Daoy (cell line): ENCODE measurements around the gene ADAMTS7. TPM values are rescaled to one million over a fixed set of nuclear protein-coding genes. Genes with fewer than 3 reads are reported as not detected.
"Not testable (repeated sequence)": the region's sequence is repeated elsewhere in the genome, so short reads cannot be mapped to it uniquely, and the experiment has no call there.

Experiments used
- DNase-seq: peaks from one replicate; pipeline ENCODE4 v3.0.0-alpha.2; 2015; ENCODE audit warnings: low read depth
- total RNA-seq: library from RNA; depleted of rRNA; stranded (reverse); fragments of >200 nt; shearing (Covaris generic); gene quantifications from 2 replicates; pipeline ENCODE4 v1.2.3, GENCODE V29; 2014

ADAMTS7 gene
- total RNA-seq, 1 experiment from 2014 or later: 1.1 TPM

- DNase-seq: no peak
These were observed 20.3 kb upstream of the ADAMTS7 start for GRCh38 chr15:78831229-78832207.

GRCh38 chr15:78830514-78831228, 19.4 kb upstream of the ADAMTS7 start:
- no peak for DNase-seq

DNA sequence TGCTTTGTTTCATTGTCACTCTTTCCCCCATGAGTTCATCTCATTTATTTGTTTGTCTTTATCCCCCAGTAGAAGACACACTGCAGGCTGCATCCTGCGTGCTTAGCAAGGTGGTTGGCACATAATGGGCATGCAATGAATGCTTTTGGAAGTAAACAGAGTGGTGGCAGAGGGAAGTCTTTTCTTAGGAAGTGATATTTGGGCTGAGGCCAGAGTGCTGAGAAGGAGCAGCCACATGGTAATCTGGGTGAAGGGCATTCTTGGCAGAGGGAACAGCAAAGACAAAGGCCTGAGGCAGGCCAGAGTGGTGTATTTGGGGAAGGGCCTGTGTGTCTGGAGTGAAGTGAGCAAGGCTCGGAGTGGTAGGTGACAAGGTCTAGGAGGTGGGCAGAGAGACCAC, 17.7 kb upstream of the ADAMTS7 start:
- no peak for DNase-seq

GRCh38 chr15:78822514-78822913, 11.2 kb upstream of the ADAMTS7 start:
- DNase-seq: no peak

- DNase-seq: no peak
These were observed 540 bp upstream of the ADAMTS7 start for GRCh38 chr15:78811825-78812183.

DNA sequence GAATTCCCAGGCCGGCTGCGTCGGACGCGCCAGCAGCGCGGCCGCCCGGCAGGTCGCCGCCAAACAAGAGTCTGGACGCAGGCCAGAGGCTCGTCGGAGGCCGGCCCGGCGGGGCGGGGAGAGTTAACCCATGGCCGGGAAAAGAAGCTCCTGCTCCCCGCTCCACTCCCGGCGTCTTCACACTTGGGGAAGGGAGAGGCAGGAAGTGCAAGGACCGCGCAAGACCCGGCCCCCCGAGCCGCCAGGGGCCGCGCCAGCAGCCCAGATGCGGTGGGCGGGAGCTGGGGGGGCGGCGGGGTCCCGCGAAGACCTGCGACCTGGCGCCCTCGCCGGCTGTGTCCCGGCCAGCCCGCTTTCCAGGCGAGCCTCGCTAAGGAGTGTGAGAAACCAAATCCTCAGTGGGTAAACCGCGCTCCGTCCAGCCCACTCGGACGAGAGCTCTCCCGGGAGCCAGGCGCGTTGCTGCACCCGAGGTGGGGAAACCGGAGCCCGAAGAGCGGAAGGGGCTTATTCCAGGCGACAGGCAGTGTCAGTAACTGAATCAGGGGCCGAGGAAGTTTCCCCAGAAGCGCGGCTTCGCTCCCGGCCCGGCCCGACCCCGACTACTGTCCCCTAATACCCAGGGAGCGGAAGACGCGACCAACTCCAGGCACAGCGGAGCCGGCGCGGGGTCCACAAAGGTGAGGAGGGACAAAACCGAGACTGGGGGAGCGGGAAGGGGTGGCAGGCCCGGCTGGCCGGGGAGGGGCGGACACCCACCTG, 721 bp downstream of the ADAMTS7 start:
- DNase-seq: peak; percentile 41

GRCh38 chr15:78810003-78810361, 1.3 kb downstream of the ADAMTS7 start:
- DNase-seq: no peak

- DNase-seq: no peak
These were observed 2.7 kb downstream of the ADAMTS7 start for GRCh38 chr15:78808550-78808949.

DNA sequence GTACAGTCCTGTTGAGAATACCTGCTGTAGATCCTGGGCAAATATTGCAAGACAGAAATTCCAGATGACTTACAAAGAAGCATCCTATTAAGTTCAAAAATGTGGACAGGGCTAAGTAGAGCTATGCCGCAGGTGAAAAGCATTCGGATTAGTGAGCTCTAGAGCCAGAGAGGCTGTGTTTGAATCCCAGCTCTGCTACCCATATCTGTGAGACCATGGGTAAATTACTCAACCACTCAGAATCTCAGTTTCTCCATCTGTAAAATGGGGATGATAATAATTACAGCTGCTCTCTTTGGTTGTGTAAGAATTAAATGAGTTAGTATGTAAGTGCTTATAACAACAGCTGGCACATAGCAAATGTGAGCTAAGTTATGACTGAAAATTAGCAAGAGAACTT, 3.9 kb downstream of the ADAMTS7 start:
- DNase-seq: no peak

GRCh38 chr15:78804391-78804792, 6.9 kb downstream of the ADAMTS7 start:
- no peak for DNase-seq

DNA sequence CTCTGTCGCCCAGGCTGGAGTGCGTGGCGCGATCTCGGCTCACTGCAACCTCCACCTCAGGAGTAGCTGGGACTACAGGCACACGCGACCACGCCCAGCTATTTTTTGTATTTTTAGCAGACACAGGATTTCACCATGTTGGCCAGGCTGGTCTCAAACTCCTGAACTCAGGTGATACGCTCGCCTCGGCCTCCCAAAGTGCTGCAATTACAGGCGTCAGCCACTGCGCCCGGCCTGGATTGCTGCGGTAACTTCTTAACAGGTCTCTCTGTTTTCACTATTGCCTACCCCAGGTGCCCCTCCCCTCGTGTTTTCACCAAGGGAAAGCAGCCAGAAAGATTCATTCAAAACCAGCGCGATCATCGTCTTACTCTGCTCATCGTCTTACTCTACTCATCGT, 10.5 kb downstream of the ADAMTS7 start:
- DNase-seq: no peak

- no peak for DNase-seq
These were observed 11.1 kb downstream of the ADAMTS7 start for GRCh38 chr15:78800189-78800588.

GRCh38 chr15:78799102-78799501, 12.2 kb downstream of the ADAMTS7 start:
- not testable (repeated sequence) for DNase-seq

DNA sequence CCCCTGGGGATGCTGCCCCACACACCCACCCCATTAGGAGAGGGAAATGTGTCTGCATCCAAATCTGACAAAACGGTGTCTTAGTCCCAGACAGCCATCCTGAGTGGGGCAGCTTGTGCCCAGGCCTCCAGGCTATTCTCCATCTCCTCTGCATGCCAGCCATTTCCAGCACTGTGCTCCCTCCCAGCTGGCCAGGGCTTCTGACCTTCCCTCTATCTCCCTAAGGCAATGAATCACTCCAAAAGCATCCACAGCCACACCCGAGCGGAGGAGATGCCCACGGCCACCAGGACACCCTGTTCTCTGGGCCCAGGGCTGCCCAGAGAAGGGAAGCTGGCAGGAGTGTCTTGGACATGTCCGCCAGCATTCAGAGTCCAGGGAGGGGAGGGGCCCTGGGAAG, 12.9 kb downstream of the ADAMTS7 start:
- peak; percentile 57 for DNase-seq

DNA sequence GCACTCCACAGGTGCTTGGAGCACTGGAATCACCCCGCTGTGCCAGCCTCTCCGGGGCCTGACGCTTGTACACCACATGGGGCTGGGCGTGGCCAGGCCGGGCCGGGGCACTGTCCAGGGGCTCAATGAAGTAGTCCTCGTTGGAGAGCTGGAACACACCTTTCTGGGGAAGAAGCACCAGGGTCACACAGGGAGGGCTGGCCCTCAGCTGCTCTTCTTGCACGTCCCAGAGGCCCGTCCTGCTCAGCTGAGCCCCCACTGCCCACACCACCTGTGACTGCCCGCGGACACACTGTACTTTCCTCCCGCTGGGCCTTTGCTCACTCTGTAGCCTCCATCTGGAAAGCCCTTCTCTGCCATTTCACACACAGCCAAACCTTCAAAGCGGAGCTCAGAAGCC, 13.3 kb downstream of the ADAMTS7 start:
- no peak for DNase-seq

DNA sequence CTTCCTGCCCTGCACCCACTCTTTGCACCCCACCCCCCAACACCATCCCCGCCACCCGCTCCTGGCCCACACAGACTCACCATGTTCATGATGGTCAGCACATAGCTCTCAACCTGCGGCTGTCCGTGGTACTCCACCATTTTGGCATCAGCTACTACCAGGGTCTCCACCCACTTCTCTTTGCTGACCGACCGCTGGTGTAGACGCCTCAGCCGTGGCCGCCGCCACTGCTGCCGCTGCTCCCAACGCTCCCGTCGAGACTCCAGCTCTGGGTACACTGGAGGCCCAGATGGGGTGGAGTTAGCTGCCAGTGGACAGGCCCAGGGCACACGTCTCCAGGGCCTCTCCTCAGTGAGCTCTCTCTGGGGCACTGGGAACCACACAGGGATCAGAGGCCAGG, 14.8 kb downstream of the ADAMTS7 start:
- no peak for DNase-seq

DNA sequence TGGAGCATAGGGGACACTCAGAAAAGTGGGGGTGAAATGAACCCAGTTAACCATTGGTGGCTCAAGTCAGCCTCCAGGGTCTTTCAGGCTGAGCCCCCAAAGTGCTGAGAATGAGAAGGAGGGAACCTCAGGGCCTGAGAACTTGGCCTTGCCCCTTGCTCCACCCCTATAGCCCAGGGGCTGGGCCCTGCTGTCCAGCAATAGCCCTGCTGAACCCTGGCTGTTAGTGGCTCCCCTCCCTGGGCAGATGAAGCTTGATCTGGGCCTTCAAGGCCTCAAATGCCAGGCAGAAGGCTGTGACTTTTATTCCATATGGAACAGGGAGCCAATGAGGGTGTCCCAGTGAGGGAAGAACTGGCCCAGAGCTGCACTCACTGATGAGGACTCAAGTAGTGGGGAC, 16.2 kb downstream of the ADAMTS7 start:
- no peak for DNase-seq

GRCh38 chr15:78794446-78794845, 16.8 kb downstream of the ADAMTS7 start:
- DNase-seq: not testable (repeated sequence)

DNA sequence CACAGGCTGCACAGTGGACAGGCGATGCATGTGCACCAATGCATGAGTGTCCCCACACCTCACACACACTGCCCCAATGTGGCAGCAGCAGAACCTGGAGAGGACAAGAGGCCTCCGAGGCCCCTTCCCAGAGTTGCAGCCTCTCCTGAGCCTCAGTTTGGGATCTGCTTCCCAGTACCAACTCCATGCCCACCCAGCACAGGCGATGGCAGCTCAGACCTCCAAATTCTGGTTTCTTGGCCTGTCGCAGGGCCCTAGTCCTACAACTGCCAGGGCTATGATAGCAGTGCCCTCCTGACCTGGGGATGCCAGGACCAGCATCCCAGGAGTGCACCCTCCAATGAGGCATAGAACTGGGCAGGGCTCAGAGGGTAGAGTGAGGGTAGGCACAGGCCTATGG, 19.9 kb downstream of the ADAMTS7 start:
- DNase-seq: no peak

DNA sequence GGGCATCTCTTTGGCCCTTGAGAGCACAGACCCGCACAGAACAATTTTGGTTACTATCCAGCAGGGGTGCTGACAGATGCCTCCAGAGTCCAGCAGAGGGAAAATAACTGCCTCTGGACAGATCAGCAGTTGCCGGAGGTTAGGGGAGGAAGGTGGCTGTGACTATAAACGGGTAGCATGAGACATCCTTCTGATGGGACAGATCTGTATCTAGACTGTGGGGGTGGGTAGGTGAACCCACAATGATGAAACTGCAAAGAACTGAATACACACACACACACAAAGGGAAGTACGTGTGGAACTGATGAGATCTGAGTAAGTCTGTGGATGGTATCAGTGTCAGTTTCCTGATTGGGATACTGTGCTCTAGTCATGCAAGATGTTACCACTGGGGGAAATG, 21.2 kb downstream of the ADAMTS7 start:
- DNase-seq: no peak

GRCh38 chr15:78789615-78790014, 21.6 kb downstream of the ADAMTS7 start:
- no peak for DNase-seq

DNA sequence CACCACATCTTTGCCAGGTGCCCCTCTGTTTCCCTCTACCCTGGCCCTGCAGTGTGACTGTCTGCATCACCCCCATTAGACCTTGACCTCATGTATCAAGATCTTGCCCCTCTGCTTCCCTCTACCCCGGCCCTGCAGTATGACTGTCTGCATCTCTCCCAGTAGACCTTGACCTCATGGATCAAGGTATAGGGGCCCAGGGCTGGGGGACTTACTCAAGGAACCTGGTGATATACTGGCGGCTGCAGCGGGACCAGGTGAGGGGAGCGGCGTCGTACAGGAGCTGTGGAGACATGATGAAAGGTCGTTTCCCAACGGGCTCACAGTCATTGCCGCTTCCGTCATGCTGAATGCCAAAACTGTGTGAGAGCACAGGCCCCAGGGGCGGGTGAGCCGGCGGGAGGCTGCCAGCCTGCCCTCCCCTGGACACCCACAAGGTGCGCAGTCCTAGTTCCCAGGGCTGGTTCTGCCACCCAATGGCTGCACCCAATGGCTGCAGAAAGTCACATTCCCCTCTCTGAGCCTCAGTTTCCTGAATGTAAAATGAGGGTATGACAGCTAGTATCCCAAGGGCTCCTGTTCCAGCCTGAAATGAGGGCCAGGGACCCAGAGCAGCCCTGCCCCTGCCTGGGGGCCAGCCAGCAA, 23.1 kb downstream of the ADAMTS7 start:
- DNase-seq: no peak
